Stomach (tissue), 9 donors: ENCODE data around the gene CMTM1. TPM values are rescaled to one million over a fixed set of nuclear protein-coding genes. Genes with fewer than 3 reads are reported as not detected.
A peak's percentile ranks its signal among the peaks of the same experiment; 100 is the strongest.

Experiments
- DNase-seq, 2 donors: peaks; one replicate each; pipeline versions ENCODE4 v3.0.0 to v3.0.0-alpha.2; 2013 to 2019
- H3K27ac ChIP-seq, 5 donors: fragments of 200-600 bp in 4 of 5; sonication (generic) in 4 of 5; one replicate each; pipeline ENCODE4 v1.5.1; 2013 to 2019; ENCODE audit warnings: mild to moderate bottlenecking in 1 of 5, moderate library complexity in 1 of 5
- H3K27me3 ChIP-seq, 3 donors: fragments of 200-600 bp; sonication (generic); one replicate each; pipeline ENCODE4 v1.5.1; 2017 to 2019; ENCODE audit warnings: mixed run types in 1 of 3
- H3K36me3 ChIP-seq, 4 donors: fragments of 200-600 bp; sonication (generic); 1 replicate in 3 of 4; 2 replicates in 1 of 4; pipeline ENCODE4 v1.5.1; 2016 to 2019
- H3K4me1 ChIP-seq, 4 donors: fragments of 200-600 bp; sonication (generic); one replicate each; pipeline ENCODE4 v1.5.1; 2016 to 2019
- H3K4me3 ChIP-seq, 4 donors: fragments of 200-600 bp; sonication (generic) in 3 of 4; one replicate each; pipeline ENCODE4 v1.5.1; 2016 to 2019; ENCODE audit warnings: mild to moderate bottlenecking in 1 of 4
- H3K9me3 ChIP-seq, 4 donors: fragments of 200-600 bp; sonication (generic); one replicate each; pipeline ENCODE4 v1.5.1; 2016 to 2019
- CTCF ChIP-seq, 7 experiments: fragments of 450-650 bp in 4 of 7; fragments of 200-600 bp in 3 of 7; sonication (generic) in 3 of 7; IDR thresholded peaks; one replicate each; pipeline ENCODE4 v1.5.1; 2016 to 2019; ENCODE audit warnings: antibody characterized with exemption in 7 of 7, control low read depth in 2 of 7, mild to moderate bottlenecking in 1 of 7
- EP300 ChIP-seq: sonication (generic); formaldehyde crosslinking; IDR thresholded peaks from one replicate; pipeline ENCODE4 v1.6.1; 2017; ENCODE audit warnings: antibody characterized with exemption
- POLR2A ChIP-seq, 4 donors: fragments of 450-650 bp; IDR thresholded peaks; one replicate each; pipeline ENCODE4 v1.6.1; 2016; ENCODE audit warnings: antibody characterized with exemption in 4 of 4, control low read depth in 2 of 4, mild to moderate bottlenecking in 1 of 4, moderate library complexity in 1 of 4
- POLR2AphosphoS5 ChIP-seq, 3 donors: sonication (generic); formaldehyde crosslinking; IDR thresholded peaks; one replicate each; pipeline ENCODE4 v1.6.1; 2016; ENCODE audit warnings: antibody characterized with exemption in 3 of 3
- WGBS, 5 donors: extraction: QIAGEN DNeasy Blood & Tissue Kit in 3 of 5; methylation state at CpG; one replicate each; pipeline versions ENCODE4 v1.1.5 to v1.1.7; 2013 to 2018; 5-methylcytosine and 5-hydroxymethylcytosine counted together
- intact Hi-C: fragments of 100-400 bp; cut with DNase I; formaldehyde crosslinking; loops from one replicate; pipeline ENCODE4 v1.15.1; 2023; ENCODE audit warnings: low total_unique reads
- polyA plus RNA-seq, 3 donors: library from polyadenylated mRNA; stranded (reverse); fragments of 200-250 nt; gene quantifications; one replicate each; pipeline ENCODE4 v1.2.3, GENCODE V29; 2013
- total RNA-seq, 5 donors: library from RNA; depleted of rRNA; stranded (reverse); fragments of >200 nt; gene quantifications; one replicate each; pipeline versions ENCODE4 v1.1.0 to v1.2.3, GENCODE V29; 2014 to 2016
- donor health status: healthy with polysubstance abuse.
- donor health status: Bipolar disorder and iron deficiency.
- donor health status: healthy.

CMTM1 gene
- total and polyA plus RNA-seq, 8 donors: 0.28 TPM; not detected in 7

GRCh38 chr16:66576296-66576695, 10.1 kb downstream of the CMTM1 start:
- Histone ChIP-seq H3K27ac (no peak overlapping the region), H3K4me1 (peaks cover 0 to 17% (median 9%) of the 10 kb centered on the region in 4 donors), H3K36me3 (no peaks in the 10 kb centered on the region), H3K4me3 (no peak overlapping the region), H3K9me3 (no peaks in the 10 kb centered on the region), H3K27me3 (peaks cover 0 to 24% (median 7%) of the 10 kb centered on the region in 3 donors)
- no peak for DNase-seq
- 85 to 95% (median 90%) methylated on average over 5 of the region's 5 CpGs for WGBS, 5 donors
- TF ChIP-seq POLR2A (IDR thresholded peaks at IDR 0.05): no peak
- TF ChIP-seq CTCF (IDR thresholded peaks at IDR 0.05): no peak
- no peak for TF ChIP-seq POLR2AphosphoS5 (IDR thresholded peaks at IDR 0.05)
- TF ChIP-seq EP300: no peak
- intact Hi-C loops: no loop called here

- TF ChIP-seq POLR2AphosphoS5 (IDR thresholded peaks at IDR 0.05): no peak
- peak in 1 of 2 donors; percentile 58 for DNase-seq
- H3K4me3 ChIP-seq: peak within 1 kb of the TSS; percentile 32 to 46 (median 34)
- H3K4me1 ChIP-seq: peaks cover 0 to 17% (median 9%) of the 10 kb centered on the region in 4 donors
- H3K27ac ChIP-seq: no peak within 1 kb of the TSS
- intact Hi-C loops: no loop called here
- 24 to 38% (median 27%) methylated on average over 50 to 77 of the region's 77 CpGs for WGBS, 5 donors
- no peaks in the 10 kb centered on the region for H3K9me3 ChIP-seq
- no peaks in the 10 kb centered on the region for H3K36me3 ChIP-seq
- H3K27me3 ChIP-seq: peaks cover 0 to 24% (median 7%) of the 10 kb centered on the region in 3 donors
These were observed 12.7 kb downstream of the CMTM1 start, which contains the start of gene CMTM2 for GRCh38 chr16:66578651-66579531. Gene CMTM2, plus strand, starts transcription at chr16:66579463. Its CDS starts 145 bp downstream, at chr16:66579608.

GRCh38 chr16:66580605-66581209, 14.5 kb downstream of the CMTM1 start:
- no peak for TF ChIP-seq CTCF (IDR thresholded peaks at IDR 0.05)
- no peak for TF ChIP-seq POLR2A (IDR thresholded peaks at IDR 0.05)
- no peak for TF ChIP-seq POLR2AphosphoS5 (IDR thresholded peaks at IDR 0.05)
- no peak for TF ChIP-seq EP300
- 74 to 81% (median 79%) methylated on average over 4 of the region's 4 CpGs for WGBS, 5 donors
- no peak overlapping the region for H3K27ac ChIP-seq
- H3K4me3 ChIP-seq: no peak overlapping the region
- peaks cover 0 to 18% (median 9%) of the 10 kb centered on the region in 4 donors for H3K4me1 ChIP-seq
- peaks cover 0 to 24% (median 7%) of the 10 kb centered on the region in 3 donors for H3K27me3 ChIP-seq
- DNase-seq: no peak
- H3K9me3 ChIP-seq: no peaks in the 10 kb centered on the region
- intact Hi-C loops: no loop called here
- H3K36me3 ChIP-seq: no peaks in the 10 kb centered on the region

- peaks cover 0 to 24% (median 9%) of the 10 kb centered on the region in 4 donors for H3K4me1 ChIP-seq
- no peak for DNase-seq
- peaks cover 0 to 24% (median 7%) of the 10 kb centered on the region in 3 donors for H3K27me3 ChIP-seq
- TF ChIP-seq CTCF (IDR thresholded peaks at IDR 0.05): no peak
- TF ChIP-seq POLR2AphosphoS5 (IDR thresholded peaks at IDR 0.05): no peak
- TF ChIP-seq POLR2A (IDR thresholded peaks at IDR 0.05): no peak
- no peak for TF ChIP-seq EP300
- no peak overlapping the region for H3K4me3 ChIP-seq
- H3K36me3 ChIP-seq: peaks cover 0 to 5% (median 0%) of the 10 kb centered on the region in 4 donors
- H3K27ac ChIP-seq: no peak overlapping the region
- intact Hi-C loops: no loop called here
- H3K9me3 ChIP-seq: no peaks in the 10 kb centered on the region
- WGBS, 5 donors: 49 to 95% (median 87%) methylated on average over 3 of the region's 3 CpGs
These were observed 15.2 kb downstream of the CMTM1 start for GRCh38 chr16:66581246-66581952.
